GM19395 (cell line): Measurements from ENCODE around the gene PTCD2.

ENCODE experiments used
- ATAC-seq: cut with Tn5 transposase; IDR thresholded peaks from one replicate; pipeline ENCODE4 v1.9.1; 2021; ENCODE audit warnings: mild to moderate bottlenecking, moderate library complexity; ENCODE audit not compliant: unreplicated experiment

Gene PTCD2

GRCh38 chr5:72338689-72339209 lies 18.6 kb downstream of the PTCD2 start:
- ATAC-seq, result no peak

- no peak for ATAC-seq
These were observed 26.2 kb downstream of the PTCD2 start for GRCh38 chr5:72346398-72346797.

GRCh38 chr5:72347801-72348308 lies 27.7 kb downstream of the PTCD2 start:
- no peak for ATAC-seq

GRCh38 chr5:72351376-72351775 lies 31.2 kb downstream of the PTCD2 start:
- ATAC-seq, result no peak

GRCh38 chr5:72352616-72353015 lies 32.4 kb downstream of the PTCD2 start:
- ATAC-seq, result no peak

- no peak for ATAC-seq
These were observed 32.9 kb downstream of the PTCD2 start for GRCh38 chr5:72353046-72353445.

- no peak for ATAC-seq
These were observed 35.6 kb downstream of the PTCD2 start for GRCh38 chr5:72355706-72356299.

- ATAC-seq, result no peak
These were observed 36.2 kb downstream of the PTCD2 start for GRCh38 chr5:72356361-72356760.

GRCh38 chr5:72358925-72359324 lies 38.8 kb downstream of the PTCD2 start:
- no peak for ATAC-seq

GRCh38 chr5:72359886-72360285 lies 39.7 kb downstream of the PTCD2 start:
- no peak for ATAC-seq

- no peak for ATAC-seq
These were observed 43.1 kb downstream of the PTCD2 start for GRCh38 chr5:72363166-72363802.

- ATAC-seq, result no peak
These were observed 44.0 kb downstream of the PTCD2 start for GRCh38 chr5:72364171-72364570.

- no peak for ATAC-seq
These were observed 44.8 kb downstream of the PTCD2 start for GRCh38 chr5:72364951-72365350.

- peak; percentile 75 for ATAC-seq
These were observed 46.3 kb downstream of the PTCD2 start for GRCh38 chr5:72366324-72366976.

- ATAC-seq, result no peak
These were observed 48.1 kb downstream of the PTCD2 start for GRCh38 chr5:72368271-72368670.

- ATAC-seq, result no peak
These were observed 49.1 kb downstream of the PTCD2 start for GRCh38 chr5:72369301-72369700.

GRCh38 chr5:72369711-72370110 lies 49.5 kb downstream of the PTCD2 start:
- no peak for ATAC-seq

GRCh38 chr5:72372331-72372730 lies 52.2 kb downstream of the PTCD2 start:
- no peak for ATAC-seq

- no peak for ATAC-seq
These were observed 52.8 kb downstream of the PTCD2 start for GRCh38 chr5:72372923-72373322.

GRCh38 chr5:72374844-72375243 lies 54.7 kb downstream of the PTCD2 start:
- no peak for ATAC-seq

GRCh38 chr5:72376381-72376780 lies 56.2 kb downstream of the PTCD2 start:
- ATAC-seq, result no peak
